ENCODE data around the gene LRRC3.

LRRC3 gene

DNA sequence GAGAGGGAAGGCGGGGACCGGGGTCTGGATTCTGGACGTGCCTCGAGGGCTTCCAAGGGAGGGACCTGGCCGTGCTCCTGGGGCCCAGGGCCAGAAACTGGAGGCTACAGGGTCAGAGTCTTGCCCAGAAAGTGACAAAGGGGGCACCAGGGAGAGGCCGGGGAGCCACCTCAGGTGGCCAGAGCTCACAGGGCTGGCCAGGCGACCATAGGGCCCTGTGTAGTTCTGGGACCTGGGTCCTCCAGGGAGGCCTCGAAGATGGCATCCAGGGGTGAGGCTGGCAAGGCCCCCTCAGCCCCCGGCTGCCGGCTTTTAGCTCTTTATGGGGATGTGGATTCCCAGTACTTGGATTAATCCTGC, 14.3 kb upstream of the LRRC3 start:
- TF ChIP-seq GATA3 (IDR thresholded peaks at IDR 0.05; ENCODE audit: low read depth, low read length) (no peak), GATA2 (IDR thresholded peaks at IDR 0.05; ENCODE audit: low read depth, low read length) (no peak)

DNA sequence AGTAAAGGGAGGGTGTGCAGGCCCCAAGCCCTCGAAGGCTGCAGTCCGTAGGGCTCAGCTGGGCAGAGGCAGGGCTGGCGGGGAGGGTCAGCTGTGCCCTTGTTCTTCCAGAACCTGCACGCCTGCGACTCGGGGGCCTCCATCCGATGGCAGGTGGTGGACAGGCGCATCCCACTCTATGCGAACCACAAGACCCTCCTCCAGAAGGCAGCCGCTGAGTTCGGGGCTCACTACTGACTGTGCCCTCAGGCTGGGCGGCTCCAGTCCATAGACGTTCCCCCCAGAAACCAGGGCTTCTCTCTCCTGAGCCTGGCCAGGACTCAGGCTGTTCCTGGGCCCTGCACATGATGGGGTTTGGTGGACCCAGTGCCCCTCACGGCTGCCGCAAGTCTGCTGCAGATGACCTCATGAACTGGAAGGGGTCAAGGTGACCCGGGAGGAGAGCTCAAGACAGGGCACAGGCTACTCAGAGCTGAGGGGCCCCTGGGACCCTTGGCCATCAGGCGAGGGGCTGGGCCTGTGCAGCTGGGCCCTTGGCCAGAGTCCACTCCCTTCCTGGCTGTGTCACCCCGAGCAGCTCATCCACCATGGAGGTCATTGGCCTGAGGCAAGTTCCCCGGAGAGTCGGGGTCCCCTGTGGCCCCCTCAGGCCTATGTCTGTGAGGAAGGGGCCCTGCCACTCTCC, 13.6 kb upstream of the LRRC3 start:
- no peak for TF ChIP-seq GATA3 (IDR thresholded peaks at IDR 0.05; ENCODE audit: low read depth, low read length)
- no peak for TF ChIP-seq GATA2 (IDR thresholded peaks at IDR 0.05; ENCODE audit: low read depth, low read length)

- TF ChIP-seq GATA3 (IDR thresholded peaks at IDR 0.05; ENCODE audit: low read depth, low read length), result no peak
- no peak for TF ChIP-seq GATA2 (IDR thresholded peaks at IDR 0.05; ENCODE audit: low read depth, low read length)
Observed at GRCh38 chr21:44442266-44443125, 12.8 kb upstream of the LRRC3 start.

GRCh38 chr21:44443291-44443890, 11.9 kb upstream of the LRRC3 start:
- no peak for TF ChIP-seq GATA2 (IDR thresholded peaks at IDR 0.05; ENCODE audit: low read depth, low read length)

DNA sequence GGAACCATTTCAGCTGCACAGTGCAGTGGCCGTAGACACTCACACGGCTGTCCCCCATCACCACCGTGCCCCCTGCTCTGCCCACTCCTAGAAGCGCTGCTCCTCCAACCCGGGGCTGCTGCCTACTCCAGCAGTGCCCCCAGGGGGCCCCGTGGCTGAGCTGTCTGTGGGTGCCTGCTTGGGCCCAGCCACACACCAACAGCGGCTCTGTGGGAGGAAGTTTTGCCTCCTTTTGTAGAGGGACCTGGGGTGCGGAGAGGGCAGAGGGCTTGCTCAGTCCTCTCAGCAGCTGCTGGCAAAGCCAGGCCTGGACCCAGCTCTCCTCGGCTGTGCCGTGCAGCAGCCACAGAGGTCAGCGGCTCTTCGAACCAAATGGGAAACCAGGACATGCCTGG, 11.4 kb upstream of the LRRC3 start:
- TF ChIP-seq GATA3 (IDR thresholded peaks at IDR 0.05; ENCODE audit: low read depth, low read length), result no peak

DNA sequence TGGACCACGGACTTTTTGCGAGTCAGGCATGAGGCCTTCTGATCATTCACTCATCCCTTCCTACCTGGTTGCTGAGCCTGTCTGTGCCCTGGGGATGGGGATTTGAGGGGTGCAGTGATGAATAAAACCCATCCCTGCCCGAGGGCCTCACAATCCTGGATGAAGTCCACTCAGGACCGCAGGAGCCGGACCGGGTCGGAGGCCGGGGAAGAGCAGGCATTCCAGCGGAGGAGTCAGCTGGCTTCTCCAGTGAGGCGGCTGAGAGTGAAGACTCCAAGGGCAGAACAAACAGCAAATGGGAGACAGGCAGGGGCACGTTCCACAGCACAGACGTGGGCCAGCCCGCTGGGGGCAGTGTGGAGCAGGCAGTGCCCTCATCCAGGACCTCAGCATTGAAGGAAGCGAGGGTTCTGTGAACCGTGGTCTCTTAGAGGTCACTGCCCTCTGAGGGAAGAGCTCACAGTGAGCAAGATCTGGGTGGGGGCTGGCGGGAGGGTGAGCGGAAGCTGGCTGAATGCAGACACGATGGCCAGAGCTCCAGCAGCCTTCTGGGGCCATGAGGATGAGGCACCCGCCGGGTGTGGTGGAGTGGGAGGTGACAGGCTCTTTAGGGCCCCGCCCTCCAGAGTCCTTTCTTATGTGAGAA, 10.9 kb upstream of the LRRC3 start:
- no peak for TF ChIP-seq GATA2 (IDR thresholded peaks at IDR 0.05; ENCODE audit: low read depth, low read length)
- TF ChIP-seq GATA3 (IDR thresholded peaks at IDR 0.05; ENCODE audit: low read depth, low read length), result no peak

GRCh38 chr21:44445145-44445812, 10.0 kb upstream of the LRRC3 start:
- TF ChIP-seq GATA3 (IDR thresholded peaks at IDR 0.05; ENCODE audit: low read depth, low read length) (no peak), GATA2 (IDR thresholded peaks at IDR 0.05; ENCODE audit: low read depth, low read length) (no peak)

GRCh38 chr21:44448651-44449131, 6.6 kb upstream of the LRRC3 start:
- no peak for TF ChIP-seq GATA2 (IDR thresholded peaks at IDR 0.05; ENCODE audit: low read depth, low read length)
- no peak for TF ChIP-seq GATA3 (IDR thresholded peaks at IDR 0.05; ENCODE audit: low read depth, low read length)

GRCh38 chr21:44449473-44450363, 5.6 kb upstream of the LRRC3 start:
- TF ChIP-seq GATA3 (IDR thresholded peaks at IDR 0.05; ENCODE audit: low read depth, low read length), result no peak
- TF ChIP-seq GATA2 (IDR thresholded peaks at IDR 0.05; ENCODE audit: low read depth, low read length), result peak; percentile 93

- TF ChIP-seq GATA3 (IDR thresholded peaks at IDR 0.05; ENCODE audit: low read depth, low read length) (no peak), GATA2 (IDR thresholded peaks at IDR 0.05; ENCODE audit: low read depth, low read length) (no peak)
Observed at GRCh38 chr21:44450402-44450801, 4.9 kb upstream of the LRRC3 start.

- TF ChIP-seq GATA3 (IDR thresholded peaks at IDR 0.05; ENCODE audit: low read depth, low read length) (no peak), GATA2 (IDR thresholded peaks at IDR 0.05; ENCODE audit: low read depth, low read length) (no peak)
Observed at GRCh38 chr21:44450999-44451398, 4.3 kb upstream of the LRRC3 start.

- TF ChIP-seq GATA2 (IDR thresholded peaks at IDR 0.05; ENCODE audit: low read depth, low read length) (no peak), GATA3 (IDR thresholded peaks at IDR 0.05; ENCODE audit: low read depth, low read length) (no peak)
Observed at GRCh38 chr21:44453120-44453519, 2.2 kb upstream of the LRRC3 start.

DNA sequence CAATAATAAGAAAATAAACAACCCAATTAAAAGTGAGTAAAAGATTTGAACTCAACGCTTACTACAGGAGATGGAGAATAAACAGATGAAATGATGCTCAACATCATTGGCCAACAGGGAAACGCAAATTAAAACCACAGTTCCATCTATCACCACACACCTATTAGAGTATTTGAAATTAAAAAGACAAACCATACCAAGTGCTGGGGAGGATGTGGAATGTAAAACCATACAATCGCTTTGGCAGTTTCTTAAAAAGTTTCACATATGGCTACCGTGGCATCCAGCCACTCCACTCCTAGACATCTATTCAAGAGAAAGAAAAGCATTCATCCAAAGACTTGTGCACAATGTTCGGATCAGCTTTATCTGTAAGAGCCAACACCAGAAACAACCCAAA, 1.3 kb upstream of the LRRC3 start:
- TF ChIP-seq GATA2 (IDR thresholded peaks at IDR 0.05; ENCODE audit: low read depth, low read length) (no peak), GATA3 (IDR thresholded peaks at IDR 0.05; ENCODE audit: low read depth, low read length) (no peak)

Data from SH-SY5Y (cell line).